Bronchial epithelial cell (primary cell): Measurements from ENCODE around the gene XPC. TPM values are rescaled to one million over a fixed set of nuclear protein-coding genes. Genes with fewer than 3 reads are reported as not detected.
"Not testable (repeated sequence)": the region's sequence is repeated elsewhere in the genome, so short reads cannot be mapped to it uniquely, and the experiment has no call there.

Experiments used
- DNase-seq: peaks from one replicate; pipeline ENCODE4 v3.0.0-alpha.2; 2010; ENCODE audit warnings: low read depth
- FAIRE-seq: peaks from 2 replicates; lab custom pipeline; 2011; peaks lifted over from hg19 to GRCh38; lab: Jason Lieb, UNC
- H3K27me3 ChIP-seq: 2 replicates; pipeline ENCODE4 v1.5.1; 2011; ENCODE audit warnings: low read length; ENCODE audit not compliant: control insufficient read depth, insufficient read depth
- H3K36me3 ChIP-seq: 2 replicates; pipeline ENCODE4 v1.5.1; 2011; ENCODE audit warnings: low read length; ENCODE audit not compliant: control insufficient read depth, insufficient read depth
- H3K4me3 ChIP-seq: 2 replicates; pipeline ENCODE4 v1.5.1; 2011; ENCODE audit warnings: mild to moderate bottlenecking, low read depth, low read length, control low read depth
- total RNA-seq: library from RNA; depleted of rRNA; stranded (reverse); fragments of >200 nt; gene quantifications from 2 replicates; pipeline ENCODE4 v1.2.1, GENCODE V29; 2014
- TF ChIP-seq, protein P1 (sequence below): IDR thresholded peaks from 2 replicates; pipeline ENCODE4 v1.5.1; 2011; ENCODE audit warnings: mild to moderate bottlenecking, moderate library complexity, low read length, control low read depth, inconsistent platforms; ENCODE audit not compliant: insufficient read depth, severe bottlenecking

XPC gene
- total RNA-seq = 25.3 and 33.4 TPM in 2 replicates

DNA sequence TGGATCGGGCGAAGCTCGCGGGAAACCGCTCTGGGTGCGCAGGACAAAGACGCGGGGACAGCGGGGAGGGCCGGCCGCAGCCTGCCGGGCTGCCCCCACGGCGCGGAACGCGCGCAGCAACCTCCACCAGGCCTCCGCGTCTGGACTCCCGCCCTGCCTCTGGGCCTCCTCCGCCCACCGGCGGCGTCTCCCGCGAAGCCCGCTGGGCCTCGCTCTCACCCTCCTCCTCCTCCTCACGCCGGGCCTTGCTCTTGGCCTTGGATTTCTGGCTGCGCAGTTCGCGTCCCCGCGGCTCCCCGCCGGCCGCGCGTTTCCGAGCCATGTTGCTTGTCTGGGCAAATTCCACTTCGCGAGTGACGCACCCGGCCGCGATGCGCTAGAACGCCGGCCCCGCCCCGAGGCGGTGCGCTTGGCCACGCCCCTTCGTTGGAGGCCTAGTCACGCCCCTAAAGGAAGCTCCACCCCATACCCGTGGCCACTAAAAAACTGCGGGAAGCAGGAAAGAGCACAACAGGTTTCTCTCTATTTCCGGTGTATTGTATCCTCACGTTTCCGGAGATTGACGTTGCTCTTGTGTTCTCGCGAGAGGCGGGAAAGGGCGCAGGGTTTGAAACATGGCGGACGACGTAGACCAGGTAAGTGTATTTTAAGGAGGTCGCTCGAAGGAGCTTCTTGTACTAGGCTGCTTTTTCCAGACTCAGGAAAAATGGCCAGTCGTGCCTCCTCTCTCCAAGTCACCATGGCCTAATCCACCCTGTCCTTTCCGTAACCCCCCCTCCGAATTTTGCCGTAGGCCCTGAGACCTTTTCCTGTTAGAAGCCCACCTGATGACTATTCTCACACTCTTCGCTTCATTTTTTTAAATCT is at the start of gene XPC, which contains the start of gene LSM3:
Gene XPC (minus strand): TSS at position 355 of the 867 bp plus-strand sequence. CDS start 33 bp downstream, at position 322.
Gene LSM3 (plus strand): TSS at position 571 of the 867 bp plus-strand sequence. CDS start 44 bp downstream, at position 615.
- TF ChIP-seq, protein P1, sequence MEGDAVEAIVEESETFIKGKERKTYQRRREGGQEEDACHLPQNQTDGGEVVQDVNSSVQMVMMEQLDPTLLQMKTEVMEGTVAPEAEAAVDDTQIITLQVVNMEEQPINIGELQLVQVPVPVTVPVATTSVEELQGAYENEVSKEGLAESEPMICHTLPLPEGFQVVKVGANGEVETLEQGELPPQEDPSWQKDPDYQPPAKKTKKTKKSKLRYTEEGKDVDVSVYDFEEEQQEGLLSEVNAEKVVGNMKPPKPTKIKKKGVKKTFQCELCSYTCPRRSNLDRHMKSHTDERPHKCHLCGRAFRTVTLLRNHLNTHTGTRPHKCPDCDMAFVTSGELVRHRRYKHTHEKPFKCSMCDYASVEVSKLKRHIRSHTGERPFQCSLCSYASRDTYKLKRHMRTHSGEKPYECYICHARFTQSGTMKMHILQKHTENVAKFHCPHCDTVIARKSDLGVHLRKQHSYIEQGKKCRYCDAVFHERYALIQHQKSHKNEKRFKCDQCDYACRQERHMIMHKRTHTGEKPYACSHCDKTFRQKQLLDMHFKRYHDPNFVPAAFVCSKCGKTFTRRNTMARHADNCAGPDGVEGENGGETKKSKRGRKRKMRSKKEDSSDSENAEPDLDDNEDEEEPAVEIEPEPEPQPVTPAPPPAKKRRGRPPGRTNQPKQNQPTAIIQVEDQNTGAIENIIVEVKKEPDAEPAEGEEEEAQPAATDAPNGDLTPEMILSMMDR = no peak
- peak; percentile 97 for DNase-seq
- peak within 1 kb of the TSS; percentile 95 for H3K4me3 ChIP-seq
- H3K27me3 ChIP-seq = no peaks in the 10 kb centered on the region
- no peaks in the 10 kb centered on the region for H3K36me3 ChIP-seq
- FAIRE-seq = peak; percentile 62

- DNase-seq (peak; percentile 92), FAIRE-seq (no peak)
- Histone ChIP-seq H3K36me3 (no peaks in the 10 kb centered on the region), H3K4me3 (no peak overlapping the region), H3K27me3 (no peaks in the 10 kb centered on the region)
- TF ChIP-seq, protein P1 = no peak
These were observed 49.5 kb upstream of the XPC start for GRCh38 chr3:14227856-14228255.

- not testable (repeated sequence) for H3K4me3 ChIP-seq, H3K27me3 ChIP-seq, DNase-seq, H3K36me3 ChIP-seq, FAIRE-seq
These were observed 48.0 kb upstream of the XPC start for GRCh38 chr3:14226351-14226750.

DNA sequence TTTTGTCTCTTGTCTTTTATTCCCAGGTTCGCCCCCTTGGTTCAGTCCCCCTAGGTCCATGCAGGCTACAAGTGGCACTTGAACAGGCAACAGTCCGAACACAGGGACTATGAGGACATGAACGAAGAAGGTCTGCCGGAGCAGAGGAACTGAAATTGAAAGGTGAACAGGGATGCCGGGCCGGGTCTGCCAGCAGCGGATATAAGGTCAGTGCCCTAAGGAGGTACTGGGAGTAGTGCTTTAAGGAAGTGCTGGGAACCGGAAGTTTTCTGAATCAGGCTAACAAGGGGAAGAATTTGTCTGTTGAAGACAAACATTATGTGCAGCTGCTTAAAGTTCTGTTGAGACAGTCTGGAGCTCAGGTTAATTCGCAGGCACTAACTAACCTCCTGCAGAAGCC is 47.0 kb upstream of the XPC start:
- FAIRE-seq (no peak), DNase-seq (no peak)
- H3K4me3 ChIP-seq = no peak overlapping the region
- TF ChIP-seq, protein P1 = no peak
- no peaks in the 10 kb centered on the region for H3K27me3 ChIP-seq
- H3K36me3 ChIP-seq = no peaks in the 10 kb centered on the region

GRCh38 chr3:14224895-14225294 is 46.5 kb upstream of the XPC start:
- no peaks in the 10 kb centered on the region for H3K27me3 ChIP-seq
- TF ChIP-seq, protein P1 = no peak
- no peak overlapping the region for H3K4me3 ChIP-seq
- H3K36me3 ChIP-seq = no peaks in the 10 kb centered on the region
- FAIRE-seq (no peak), DNase-seq (peak; percentile 72)

DNA sequence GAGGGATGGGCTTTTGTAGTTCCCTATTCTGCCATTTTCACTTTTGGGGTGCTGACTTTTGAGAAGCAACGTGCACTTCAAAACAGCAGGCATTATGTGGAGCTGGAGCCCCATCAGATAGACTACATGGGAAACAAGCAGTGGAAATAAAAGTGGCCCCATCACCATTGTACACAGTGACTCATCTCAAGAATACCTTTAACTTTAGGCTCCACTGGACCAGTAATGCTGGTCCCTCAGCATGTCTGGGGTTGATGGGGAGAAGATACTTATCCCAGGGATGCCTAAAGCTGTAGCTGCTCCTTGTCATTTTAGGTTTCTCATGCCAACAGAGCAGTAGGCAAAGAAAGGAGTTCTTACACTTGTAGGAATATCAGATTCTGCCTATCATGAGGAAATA is 45.2 kb upstream of the XPC start:
- DNase-seq = peak; percentile 58
- Histone ChIP-seq H3K4me3 (no peak overlapping the region), H3K27me3 (no peaks in the 10 kb centered on the region), H3K36me3 (no peaks in the 10 kb centered on the region)
- no peak for FAIRE-seq
- TF ChIP-seq, protein P1 = no peak
